Islet of Langerhans (tissue), 1 donor: ENCODE results near the gene LCLAT1.

ENCODE experiments used
- FAIRE-seq: peaks from one replicate; lab custom pipeline; 2011; peaks lifted over from hg19 to GRCh38; lab: Jason Lieb, UNC

LCLAT1 gene

GRCh38 chr2:30647752-30648457, 200.9 kb downstream of the LCLAT1 start:
- no peak for FAIRE-seq

GRCh38 chr2:30649278-30649677, 202.2 kb downstream of the LCLAT1 start:
- no peak for FAIRE-seq

DNA sequence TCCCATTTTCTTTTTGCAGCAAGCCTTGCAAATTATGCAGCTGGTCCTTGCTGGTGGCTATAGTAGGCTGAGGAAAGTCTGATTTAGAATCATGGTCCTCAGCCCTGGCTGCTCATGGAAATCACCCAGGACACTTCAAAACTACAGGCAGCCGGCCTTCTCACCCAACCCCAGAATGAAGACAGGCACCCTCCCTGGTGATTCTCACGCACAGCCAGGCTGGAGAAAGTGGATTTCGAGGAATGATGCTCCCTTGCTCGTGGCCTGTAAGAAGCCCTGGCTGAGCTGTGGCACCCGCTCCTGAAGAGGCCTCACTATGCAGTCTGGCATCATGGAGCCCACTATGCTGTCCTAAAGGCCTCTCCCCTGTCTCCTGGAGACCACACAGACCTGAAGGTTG, 202.8 kb downstream of the LCLAT1 start:
- no peak for FAIRE-seq

DNA sequence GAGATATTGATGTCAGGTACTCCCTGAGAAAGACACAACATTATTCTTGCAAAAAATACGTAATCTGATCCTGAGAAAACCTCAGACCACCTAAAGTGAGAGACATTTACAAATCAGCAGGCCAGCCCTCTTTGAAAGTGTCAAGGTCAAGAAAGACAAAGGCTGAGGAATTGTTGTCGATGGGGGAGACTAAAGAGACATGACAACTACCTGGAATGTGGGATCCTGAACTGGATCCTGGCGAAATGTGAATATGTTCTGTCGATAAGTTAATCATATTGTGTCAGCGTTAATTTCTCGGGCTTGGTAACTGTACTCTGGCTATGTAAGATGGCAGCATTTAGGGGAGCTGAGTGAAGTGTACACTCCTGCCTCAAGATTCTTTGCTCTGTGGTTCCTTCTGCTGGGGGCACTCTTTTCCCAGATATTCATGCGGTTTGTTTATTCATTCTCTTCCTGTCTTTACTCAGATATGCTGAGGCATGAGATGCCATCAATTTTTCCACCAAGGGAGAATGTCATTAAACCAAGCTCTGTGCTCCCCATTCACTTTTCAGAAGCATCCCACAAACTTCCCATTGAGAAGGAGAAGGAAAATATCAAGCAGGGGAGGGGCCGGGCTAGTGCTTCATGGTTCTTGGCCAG, 205.3 kb downstream of the LCLAT1 start:
- no peak for FAIRE-seq

DNA sequence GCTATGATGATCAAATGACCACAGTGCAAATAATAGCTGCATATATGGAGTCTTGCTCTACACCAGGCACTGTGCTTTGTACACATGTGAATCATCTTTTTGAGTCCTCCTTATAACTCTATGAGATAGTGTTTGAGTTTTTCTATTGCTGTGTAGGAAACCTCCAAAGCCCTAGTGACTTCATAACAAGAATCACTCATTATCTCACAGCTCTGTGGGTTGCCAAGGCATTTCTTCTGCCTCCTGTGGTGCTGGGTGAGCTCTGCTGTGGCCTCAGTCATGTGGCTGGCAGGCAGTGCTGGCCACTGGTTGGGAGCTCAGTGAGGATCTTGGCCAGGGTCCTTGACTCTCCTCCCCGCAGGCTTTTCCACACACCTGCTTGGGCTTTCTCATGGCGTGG, 206.8 kb downstream of the LCLAT1 start:
- no peak for FAIRE-seq

GRCh38 chr2:30654404-30654803, 207.4 kb downstream of the LCLAT1 start:
- no peak for FAIRE-seq

DNA sequence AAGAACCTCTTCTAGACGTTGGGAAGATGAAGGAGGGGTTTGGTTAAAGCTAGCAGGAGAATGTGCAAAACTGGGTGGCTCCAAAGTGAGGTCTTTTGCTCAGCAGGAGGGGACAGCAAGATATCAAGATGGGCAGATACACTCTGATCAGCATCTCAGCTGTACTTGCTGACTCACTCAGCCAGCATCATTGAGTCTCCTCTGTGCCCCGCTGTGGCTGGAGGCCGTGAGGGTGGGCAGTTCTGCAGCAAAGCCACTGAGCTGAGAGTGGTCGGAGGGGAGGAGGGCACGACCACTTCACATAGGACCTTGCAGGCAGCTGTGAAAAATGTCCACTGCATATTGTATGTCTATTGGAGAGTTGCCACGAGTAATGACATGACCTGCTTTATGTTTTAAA, 208.2 kb downstream of the LCLAT1 start:
- no peak for FAIRE-seq

DNA sequence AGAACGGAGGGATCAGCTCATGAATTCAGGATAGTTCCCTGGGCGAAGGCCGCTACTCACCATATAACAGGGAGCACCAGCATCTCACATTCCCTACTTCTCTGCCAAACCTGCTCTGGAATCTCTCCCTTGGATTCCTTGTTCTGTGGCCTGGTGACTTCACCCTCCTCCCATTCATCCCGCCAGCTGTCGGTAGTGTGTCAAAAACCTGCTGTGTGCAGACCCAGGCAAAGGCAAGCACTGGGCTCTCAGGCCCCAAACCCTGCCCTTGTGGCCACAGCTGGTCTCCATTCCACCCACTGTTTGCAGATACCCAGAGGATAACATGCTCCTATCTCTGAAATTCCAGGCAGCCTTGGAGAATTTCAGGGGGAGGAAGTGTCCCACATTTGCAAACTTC, 208.6 kb downstream of the LCLAT1 start:
- no peak for FAIRE-seq

DNA sequence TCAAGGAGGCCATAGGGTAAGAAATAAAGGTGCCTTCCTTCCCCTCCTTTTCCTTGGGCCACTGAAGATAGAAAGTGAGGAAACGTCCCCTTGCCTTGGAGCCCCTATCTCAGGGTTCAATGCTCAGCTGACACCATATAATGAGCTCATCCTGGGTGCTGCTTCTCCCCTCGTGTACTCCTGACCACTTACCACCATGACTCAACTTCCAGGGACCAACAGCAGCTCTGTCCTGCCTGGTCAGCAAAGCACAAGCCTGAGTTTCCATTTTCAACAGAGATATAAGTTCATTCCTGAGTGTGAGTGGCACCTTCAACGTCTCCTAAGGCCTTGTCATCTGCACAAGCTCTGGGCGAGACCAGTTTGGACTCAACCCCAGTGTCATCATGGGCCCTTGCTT, 209.0 kb downstream of the LCLAT1 start:
- no peak for FAIRE-seq

DNA sequence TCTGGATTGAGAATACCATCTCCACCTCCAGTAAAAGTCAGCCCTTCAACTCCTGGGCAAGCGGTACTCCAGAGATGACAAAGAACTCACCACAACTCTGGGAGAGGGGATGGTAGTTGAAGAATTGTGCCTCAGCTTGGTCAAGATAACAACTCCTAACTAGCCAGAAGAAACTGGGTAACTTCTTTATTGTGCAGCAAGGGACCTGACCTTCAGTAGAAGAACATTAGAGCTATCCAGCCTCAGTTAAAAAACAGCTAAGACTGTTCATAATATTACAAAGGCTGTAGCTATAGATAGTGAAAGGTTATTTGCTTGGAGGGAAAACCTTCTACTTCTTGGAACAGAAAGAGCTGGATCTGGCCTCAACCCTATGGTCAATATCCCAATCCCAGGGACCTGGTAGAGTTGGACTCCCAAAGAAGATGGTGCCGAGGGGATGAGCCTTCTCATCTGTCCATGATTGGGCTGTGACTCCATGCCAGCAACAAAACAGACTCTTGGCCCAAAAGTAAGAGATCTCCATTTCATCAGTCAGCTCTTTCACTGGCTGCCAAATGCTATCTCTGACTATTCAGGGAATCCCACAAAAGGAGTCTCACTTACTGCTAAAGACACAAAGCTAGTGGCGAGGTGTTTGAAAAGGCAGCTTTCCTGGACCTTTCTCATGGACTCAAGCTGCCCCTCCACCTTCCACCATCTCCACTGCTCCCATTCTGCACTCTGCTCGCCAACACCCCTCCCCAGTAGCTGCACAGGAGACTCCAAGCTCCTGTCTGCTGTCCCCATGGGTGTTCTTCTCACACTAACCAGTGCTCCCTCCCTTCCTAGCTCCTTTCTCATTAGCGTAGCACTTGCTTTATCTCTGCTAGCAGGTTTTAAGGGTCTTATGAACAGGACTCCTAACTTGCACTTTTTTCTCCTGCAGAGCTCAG, 214.4 kb downstream of the LCLAT1 start:
- FAIRE-seq, result no peak

GRCh38 chr2:30662268-30663131, 215.5 kb downstream of the LCLAT1 start:
- FAIRE-seq, result no peak

GRCh38 chr2:30663321-30663720, 216.3 kb downstream of the LCLAT1 start:
- no peak for FAIRE-seq

DNA sequence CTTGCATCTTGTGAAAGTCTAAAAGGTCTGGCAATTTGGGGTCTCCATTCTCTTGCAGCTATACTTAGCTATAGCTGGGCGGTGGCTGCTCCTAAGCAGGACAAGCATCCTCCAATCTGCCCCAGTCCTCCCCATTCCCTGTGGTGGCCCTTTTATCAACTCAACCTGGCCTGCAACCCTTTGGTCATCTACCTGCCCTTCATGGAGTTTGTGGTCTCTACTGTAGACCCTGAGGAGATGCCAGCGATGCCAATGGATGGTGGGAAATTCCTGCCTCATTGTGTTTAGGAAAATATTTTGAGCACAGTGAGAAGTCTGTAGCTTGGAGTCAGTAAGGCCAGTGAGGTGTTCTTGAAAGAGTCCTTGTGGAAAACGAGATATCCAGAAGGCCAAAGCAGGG, 216.8 kb downstream of the LCLAT1 start:
- FAIRE-seq, result no peak

DNA sequence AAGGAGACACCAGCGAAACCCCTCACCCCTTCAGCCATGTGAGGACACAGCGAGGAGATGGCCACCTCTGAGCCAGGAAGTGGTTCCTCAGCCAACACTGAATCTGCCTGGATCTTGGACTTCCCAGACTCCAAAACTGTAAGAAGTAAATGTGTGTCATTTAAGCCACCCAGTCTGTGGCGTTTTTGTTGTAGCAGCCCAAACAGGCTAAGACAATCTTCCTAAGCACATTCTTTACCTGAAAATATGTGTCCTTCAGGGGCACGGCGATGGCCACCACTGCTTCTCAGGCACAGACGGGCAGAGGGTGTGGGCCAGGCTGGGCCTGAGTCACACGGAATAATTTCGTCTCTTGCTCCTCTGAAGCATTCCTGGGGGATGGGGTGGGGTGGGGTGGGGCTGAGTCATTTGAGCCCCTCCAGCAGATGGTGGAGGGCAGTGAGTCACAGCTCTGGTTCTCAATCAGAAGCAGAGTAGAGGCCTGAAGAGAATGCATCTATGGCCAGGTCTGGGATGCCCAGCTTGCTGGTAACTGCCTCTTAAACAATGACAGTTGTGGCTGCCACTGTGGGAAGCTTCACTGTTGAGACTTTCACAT, 217.8 kb downstream of the LCLAT1 start:
- no peak for FAIRE-seq

- FAIRE-seq, result no peak
Measured at GRCh38 chr2:30665761-30666265, 218.8 kb downstream of the LCLAT1 start.

GRCh38 chr2:30666266-30666874, 219.3 kb downstream of the LCLAT1 start:
- no peak for FAIRE-seq

DNA sequence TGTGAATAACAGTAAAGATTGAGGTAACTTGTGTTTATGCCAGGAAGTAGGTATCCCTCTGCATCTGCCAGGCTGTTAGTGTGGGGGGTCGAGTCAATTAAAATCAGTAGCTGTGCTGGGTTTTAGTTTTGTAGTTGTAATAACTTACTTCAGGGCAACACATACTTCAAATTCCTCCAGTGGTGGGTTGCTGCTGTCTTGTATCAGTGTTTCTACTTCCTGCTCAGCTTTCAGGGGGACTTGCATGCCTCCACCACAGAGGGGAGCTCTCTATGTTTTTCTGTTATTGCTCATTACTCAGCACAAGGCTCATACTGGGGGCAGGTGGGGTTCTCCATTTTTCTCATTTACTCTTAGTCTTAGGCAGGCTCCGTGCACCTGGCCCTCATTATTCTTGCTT, 223.4 kb downstream of the LCLAT1 start:
- FAIRE-seq, result no peak

- no peak for FAIRE-seq
Measured at GRCh38 chr2:30673127-30673526, 226.1 kb downstream of the LCLAT1 start.

DNA sequence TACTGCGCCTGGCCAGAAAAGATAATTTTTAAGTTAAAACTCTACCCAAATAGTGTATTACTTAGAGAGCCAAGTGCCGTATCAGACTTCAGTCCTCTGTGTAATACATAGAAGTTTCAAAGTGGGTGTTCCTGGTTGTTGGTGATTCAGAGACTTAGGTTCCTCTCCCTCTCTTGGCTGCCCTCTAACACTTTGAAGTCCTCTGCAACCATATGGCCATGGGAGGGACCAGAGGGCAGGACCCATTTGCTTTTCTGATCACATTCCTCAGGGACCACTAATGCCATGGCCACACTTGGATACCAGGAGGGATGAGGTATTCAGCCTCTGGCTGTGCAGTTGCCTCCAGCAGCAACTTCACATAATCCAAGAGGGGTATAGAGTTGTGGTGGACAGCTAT, 228.7 kb downstream of the LCLAT1 start:
- no peak for FAIRE-seq

GRCh38 chr2:30677231-30677630, 230.2 kb downstream of the LCLAT1 start:
- FAIRE-seq, result no peak

DNA sequence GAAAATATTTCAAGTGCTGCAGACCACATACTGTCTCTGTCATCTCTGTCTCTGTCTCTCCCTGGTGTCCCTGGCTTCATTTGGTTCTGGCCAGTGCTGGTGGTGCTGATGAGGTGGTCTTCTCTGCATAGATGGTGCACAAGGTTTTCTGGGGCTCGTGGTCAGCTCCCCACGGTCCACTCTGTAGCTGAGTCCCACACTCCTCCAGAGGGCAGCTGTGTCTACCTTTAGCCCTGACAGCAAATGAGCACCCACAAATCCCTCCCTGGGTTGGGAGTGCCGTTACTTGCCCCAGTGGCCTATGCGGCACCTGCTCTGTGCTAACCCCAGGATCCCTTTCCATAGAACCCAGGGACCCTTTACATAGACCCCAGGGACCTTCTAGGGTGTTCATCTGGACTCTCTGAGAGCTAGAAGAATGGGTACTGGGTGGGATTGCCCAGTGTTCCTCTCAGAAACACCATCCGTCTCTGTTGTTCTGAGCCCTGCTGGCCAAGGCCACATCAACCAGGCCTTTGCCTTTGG, 230.9 kb downstream of the LCLAT1 start:
- no peak for FAIRE-seq
